H1 (cell line): Measurements from ENCODE around the gene NAALADL1. TPM values are rescaled to one million over a fixed set of nuclear protein-coding genes. Genes with fewer than 3 reads are reported as not detected.

Experiments
- SIN3A ChIP-seq, 2 experiments: IDR thresholded peaks in 1 of 2; conservative IDR thresholded peaks in 1 of 2; 2 replicates each; pipeline ENCODE4 v1.6.1; 2011 to 2012; ENCODE audit warnings: low read length in 2 of 2, improper control_type of control experiment in 1 of 2, low read depth in 1 of 2, mild to moderate bottlenecking in 1 of 2
- SUZ12 ChIP-seq: fragments of 200-600 bp; sonication (generic); IDR thresholded peaks from 2 replicates; pipeline ENCODE4 v1.6.1; 2012; ENCODE audit warnings: mild to moderate bottlenecking, inconsistent platforms, low read length, moderate library complexity, mixed read lengths
- polyA plus RNA-seq, 7 experiments: library from polyadenylated mRNA; depleted of rRNA in 3 of 7; stranded (reverse) in 5 of 7; unstranded in 2 of 7; fragments of >200 nt in 5 of 7; fragments of 200-250 nt in 2 of 7; gene quantifications; 1 replicate in 5 of 7; 2 replicates in 1 of 7; 4 replicates in 1 of 7; pipeline versions ENCODE4 v1.2.1 to v1.2.3, GENCODE V29; 2011 to 2013; ENCODE audit warnings: missing spikeins in 2 of 7, mixed read lengths in 2 of 7
- total RNA-seq: library from RNA; stranded (reverse); fragmentation: NEBNext Ultra II Directional; extraction: Animal tissue kit (Norgen Biotek cat#: 25700); gene quantifications from 2 replicates; pipeline ENCODE4 v1.2.1, GENCODE V29; 2021
- TF ChIP-seq, protein P1 (sequence below): IDR thresholded peaks from 2 replicates; pipeline ENCODE4 v1.6.1; 2011; ENCODE audit warnings: low read length, improper control_type of control experiment

The NAALADL1 gene
- total and polyA plus RNA-seq, 2 of the 8 experiments (the other 6 are each of a cell fraction or from before 2014, with no cell fraction given): 7.5 to 9.9 TPM

DNA sequence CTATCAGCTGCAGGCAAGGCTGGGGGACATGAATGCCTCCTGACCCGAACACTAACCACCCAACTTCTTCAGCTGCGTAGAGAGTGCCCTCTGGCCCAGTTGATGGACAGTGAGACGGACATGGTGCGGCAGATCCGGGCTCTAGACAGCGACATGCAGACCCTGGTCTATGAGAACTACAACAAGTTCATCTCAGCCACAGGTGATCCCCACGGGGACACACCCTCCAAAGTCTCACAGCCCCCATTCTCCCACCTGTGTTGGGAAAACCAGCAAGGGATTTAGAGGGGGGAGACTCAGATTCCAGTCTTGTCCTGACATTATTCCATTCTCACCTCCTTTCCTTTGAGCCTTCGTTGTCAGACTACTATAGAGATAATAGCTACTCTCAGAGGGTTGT, 38.6 kb upstream of the NAALADL1 start (continued):
- TF ChIP-seq, protein P1, sequence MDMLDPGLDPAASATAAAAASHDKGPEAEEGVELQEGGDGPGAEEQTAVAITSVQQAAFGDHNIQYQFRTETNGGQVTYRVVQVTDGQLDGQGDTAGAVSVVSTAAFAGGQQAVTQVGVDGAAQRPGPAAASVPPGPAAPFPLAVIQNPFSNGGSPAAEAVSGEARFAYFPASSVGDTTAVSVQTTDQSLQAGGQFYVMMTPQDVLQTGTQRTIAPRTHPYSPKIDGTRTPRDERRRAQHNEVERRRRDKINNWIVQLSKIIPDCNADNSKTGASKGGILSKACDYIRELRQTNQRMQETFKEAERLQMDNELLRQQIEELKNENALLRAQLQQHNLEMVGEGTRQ: no peak
- TF ChIP-seq SIN3A (conservative IDR thresholded peaks at IDR 0.05 in 1 of 2, IDR thresholded peaks at IDR 0.05 in 1 of 2; ENCODE audit: low read depth in 1 of 2, low read length in 2 of 2): no peak
- TF ChIP-seq SUZ12: no peak
